K562 (cell line): ENCODE measurements around the gene MAPKAPK3. TPM values are rescaled to one million over a fixed set of nuclear protein-coding genes. Genes with fewer than 3 reads are reported as not detected.

Experiments
- CEBPZ ChIP-seq: fragments of 150-350 bp; IDR thresholded peaks from 2 replicates; pipeline ENCODE4 v1.6.1; 2014; ENCODE audit warnings: low read depth, mild to moderate bottlenecking, low read length, borderline replicate concordance
- HDAC6 ChIP-seq: IDR thresholded peaks from 2 replicates; pipeline ENCODE4 v1.6.1; 2012; ENCODE audit warnings: low read depth, mild to moderate bottlenecking, control low read depth, inconsistent platforms, low read length, moderate library complexity
- MGA ChIP-seq: fragments of 450-650 bp; IDR thresholded peaks from 2 replicates; pipeline ENCODE4 v1.6.1; 2016; ENCODE audit warnings: mild to moderate bottlenecking, moderate library complexity
- PATZ1 ChIP-seq: fragments of 250-450 bp; sonication (Bioruptor Pico); IDR thresholded peaks from 2 replicates; pipeline ENCODE4 v1.5.0; 2020; ENCODE audit warnings: mild to moderate bottlenecking, borderline replicate concordance
- PTBP1 ChIP-seq: fragments of 200-400 bp; formaldehyde crosslinking; IDR thresholded peaks from 2 replicates; pipeline ENCODE4 v1.6.1; 2017; ENCODE audit warnings: low read depth, low read length
- SMARCA4 ChIP-seq: fragments of 450-650 bp; IDR thresholded peaks from 2 replicates; pipeline ENCODE4 v1.6.1; 2016
- ZNF146 ChIP-seq: IDR thresholded peaks from one replicate; pipeline ENCODE4 v1.6.1; 2018; ENCODE audit warnings: missing compliant biosample characterization; ENCODE audit not compliant: unreplicated experiment
- polyA plus RNA-seq, 8 experiments: library from polyadenylated mRNA; depleted of rRNA in 4 of 8; stranded (reverse) in 5 of 8; unstranded in 3 of 8; fragments of >200 nt; fragmentation: Nextera tagmentation in 2 of 8; fragmentation: Illumina TruSeq in 1 of 8; extraction: Ambion mirVana in 2 of 8; extraction: Trizol in 1 of 8; gene quantifications; 2 replicates each; pipeline versions ENCODE4 v1.2.1 to v1.2.3, GENCODE V29; 2011 to 2014; ENCODE audit warnings: inconsistent platforms in 1 of 8, missing spikeins in 1 of 8
- total RNA-seq, 7 experiments: library from RNA; depleted of rRNA in 6 of 7; stranded (reverse); fragments of >200 nt in 6 of 7; fragmentation: Illumina TruSeq in 2 of 7; extraction: Trizol in 2 of 7; gene quantifications; 2 replicates each; pipeline versions ENCODE4 v1.2.1 to v1.2.3, GENCODE V29; 2011 to 2021; ENCODE audit warnings: low replicate concordance in 1 of 7

The MAPKAPK3 gene
- total and polyA plus RNA-seq, 9 of the 15 experiments (the other 6 are each of a cell fraction or from before 2014, with no cell fraction given): 8.0 to 56.4 (median 41.2) TPM

GRCh38 chr3:50600841-50601591 is 15.9 kb upstream of the MAPKAPK3 start (continued):
- TF ChIP-seq CEBPZ: no peak
- no peak; the same call in 1 of the 2 replicates for TF ChIP-seq MGA
- no peak for TF ChIP-seq HDAC6
- no peak for TF ChIP-seq PTBP1
- no peak for TF ChIP-seq ZNF146 (CRISPR knock-in tag)
- TF ChIP-seq PATZ1 (CRISPR knock-in tag): no peak
- peak; percentile 54; the same call in 1 of the 2 replicates for TF ChIP-seq SMARCA4
